HG02642 (cell line): Measurements from ENCODE around the gene COG5.
"Not testable (repeated sequence)": the region's sequence is repeated elsewhere in the genome, so short reads cannot be mapped to it uniquely, and the experiment has no call there.

ENCODE experiments used
- ATAC-seq: cut with Tn5 transposase; IDR thresholded peaks from one replicate; pipeline ENCODE4 v1.9.1; 2021; ENCODE audit warnings: mild to moderate bottlenecking; ENCODE audit not compliant: unreplicated experiment, poor library complexity

COG5 gene

GRCh38 chr7:107294182-107294581 is 269.5 kb downstream of the COG5 start:
- no peak for ATAC-seq

GRCh38 chr7:107292591-107292990 is 271.1 kb downstream of the COG5 start:
- ATAC-seq, result no peak

GRCh38 chr7:107291434-107291833 is 272.3 kb downstream of the COG5 start:
- ATAC-seq, result no peak

GRCh38 chr7:107286751-107287621 is 276.7 kb downstream of the COG5 start:
- no peak for ATAC-seq

GRCh38 chr7:107284911-107285479 is 278.7 kb downstream of the COG5 start:
- no peak for ATAC-seq

- no peak for ATAC-seq
These were observed 286.4 kb downstream of the COG5 start for GRCh38 chr7:107277331-107277730.

GRCh38 chr7:107276220-107276827 is 287.4 kb downstream of the COG5 start:
- ATAC-seq, result no peak

GRCh38 chr7:107274506-107274905 is 289.2 kb downstream of the COG5 start:
- ATAC-seq, result no peak

GRCh38 chr7:107269790-107270189 is 293.9 kb downstream of the COG5 start:
- no peak for ATAC-seq

GRCh38 chr7:107268594-107268993 is 295.1 kb downstream of the COG5 start:
- ATAC-seq, result no peak

- ATAC-seq, result no peak
These were observed 296.6 kb downstream of the COG5 start for GRCh38 chr7:107267138-107267537.

- ATAC-seq, result no peak
These were observed 299.0 kb downstream of the COG5 start for GRCh38 chr7:107264723-107265122.

GRCh38 chr7:107262857-107263256 is 300.9 kb downstream of the COG5 start:
- no peak for ATAC-seq

- ATAC-seq, result no peak
These were observed 305.0 kb downstream of the COG5 start for GRCh38 chr7:107258737-107259136.

- ATAC-seq, result no peak
These were observed 308.1 kb downstream of the COG5 start for GRCh38 chr7:107255602-107256001.

GRCh38 chr7:107254398-107254985 is 309.2 kb downstream of the COG5 start:
- no peak for ATAC-seq

GRCh38 chr7:107253599-107253998 is 310.1 kb downstream of the COG5 start:
- no peak for ATAC-seq

- ATAC-seq, result no peak
These were observed 311.8 kb downstream of the COG5 start for GRCh38 chr7:107251963-107252362.

GRCh38 chr7:107248551-107249316 is 315.0 kb downstream of the COG5 start:
- ATAC-seq, result no peak

GRCh38 chr7:107246836-107247235 is 316.9 kb downstream of the COG5 start:
- not testable (repeated sequence) for ATAC-seq
